HCT116 (cell line): Measurements from ENCODE around the gene MAD2L1. TPM values are rescaled to one million over a fixed set of nuclear protein-coding genes. Genes with fewer than 3 reads are reported as not detected.

Source experiments
- ATAC-seq: fragments of 200-7000 bp; cut with Tn5 transposase; 2 replicates; pipeline ENCODE4 v1.9.1; 2020; ENCODE audit warnings: mild to moderate bottlenecking, moderate library complexity
- BruUV-seq: library from RNA; stranded (reverse); fragments of 400-500 nt; replicated peaks from 2 replicates; lab custom pipeline; 2021; lab: Mats Ljungman, UMichigan
- CTCF ChIA-PET: fragments of 300-600 bp; sonication (Branson Sonifier 250); formaldehyde crosslinking; loops from one replicate; lab custom pipeline; 2021; ENCODE audit warnings: antibody characterized with exemption; lab: Charles Lee
- POLR2A ChIA-PET: fragments of 300-600, 350-600 bp; sonication (Branson Sonifier 250); formaldehyde crosslinking; loops from one replicate; lab custom pipeline; 2021; ENCODE audit warnings: antibody characterized with exemption; lab: Charles Lee
- RAD21 ChIA-PET, 2 experiments: fragments of 300-600 bp; sonication (Branson Sonifier 250); formaldehyde crosslinking; loops; one replicate each; lab custom pipeline; 2023; ENCODE audit warnings: low total read pairs in 2 of 2; ENCODE audit not compliant: uncharacterized antibody in 2 of 2, unreplicated experiment in 2 of 2, low non-redundant PET in 1 of 2; lab: Charles Lee
- DNase-seq: peaks from one replicate; pipeline ENCODE4 v3.0.0-alpha.2; 2010; ENCODE audit warnings: low read depth, low spot score
- H2AFZ ChIP-seq: fragments of 200-600 bp; shearing (Covaris generic), sonication (generic); 2 replicates; pipeline ENCODE4 v1.6.1; 2017; ENCODE audit warnings: low read depth, mixed run types, mixed read lengths, antibody characterized with exemption, low read length; ENCODE audit not compliant: poor library complexity, severe bottlenecking
- H3K27ac ChIP-seq: 2 replicates; pipeline ENCODE4 v1.5.1; 2012; ENCODE audit warnings: low read depth, low read length
- H3K27me3 ChIP-seq: fragments of 200-600 bp; sonication (generic); 2 replicates; pipeline ENCODE4 v1.6.1; 2016; ENCODE audit warnings: mixed run types, low read length, mixed read lengths; ENCODE audit not compliant: insufficient read depth
- H3K36me3 ChIP-seq, 2 experiments: fragments of 200-500 bp in 1 of 2; fragments of 200-600 bp in 1 of 2; sonication (Bioruptor generic) in 1 of 2; sonication (generic) in 1 of 2; 2 replicates each; pipeline versions ENCODE4 v1.5.1 to v1.6.1; 2014 to 2016; ENCODE audit warnings: low read length in 2 of 2, inconsistent platforms in 1 of 2, mixed read lengths in 1 of 2, mixed run types in 1 of 2; ENCODE audit not compliant: insufficient read depth in 2 of 2, control insufficient read depth in 1 of 2
- H3K4me1 ChIP-seq, 2 experiments: fragments of 200-600 bp in 1 of 2; sonication (generic) in 1 of 2; 2 replicates each; pipeline versions ENCODE4 v1.5.1 to v1.6.1; 2012 to 2017; ENCODE audit warnings: low read length in 2 of 2, inconsistent platforms in 1 of 2, mild to moderate bottlenecking in 1 of 2, mixed read lengths in 1 of 2, mixed run types in 1 of 2, moderate library complexity in 1 of 2; ENCODE audit not compliant: insufficient read depth in 2 of 2, control insufficient read depth in 1 of 2
- H3K4me2 ChIP-seq: fragments of 200-600 bp; sonication (generic); 2 replicates; pipeline ENCODE4 v1.6.1; 2017; ENCODE audit warnings: mixed run types, low read length, mixed read lengths
- H3K4me3 ChIP-seq, 2 experiments: fragments of 200-600 bp in 1 of 2; sonication (generic) in 1 of 2; replicated peaks in 1 of 2; 2 replicates each; pipeline ENCODE4 v1.5.1; 2011 to 2016; ENCODE audit warnings: low read length in 2 of 2, control low read depth in 1 of 2, low read depth in 1 of 2, mild to moderate bottlenecking in 1 of 2, mixed read lengths in 1 of 2, mixed run types in 1 of 2
- H3K79me2 ChIP-seq: fragments of 200-600 bp; sonication (generic); 2 replicates; pipeline ENCODE4 v1.6.1; 2017; ENCODE audit warnings: mild to moderate bottlenecking, mixed run types, low read length, moderate library complexity, mixed read lengths; ENCODE audit not compliant: insufficient read depth
- H3K9ac ChIP-seq: fragments of 200-600 bp; sonication (generic); 2 replicates; pipeline ENCODE4 v1.6.1; 2016; ENCODE audit warnings: low read length, mixed read lengths
- H3K9me2 ChIP-seq: fragments of 200-600 bp; sonication (generic), shearing (Covaris generic); 2 replicates; pipeline ENCODE4 v1.6.1; 2017; ENCODE audit warnings: mixed run types, mild to moderate bottlenecking, moderate library complexity; ENCODE audit not compliant: insufficient read depth
- H3K9me3 ChIP-seq, 2 experiments: fragments of 200-500 bp in 1 of 2; fragments of 200-600 bp in 1 of 2; sonication (Bioruptor generic) in 1 of 2; sonication (generic) in 1 of 2; 2 replicates each; pipeline ENCODE4 v1.6.1; 2014 to 2017; ENCODE audit warnings: low read length in 2 of 2, mixed read lengths in 2 of 2, inconsistent platforms in 1 of 2, low read depth in 1 of 2, mild to moderate bottlenecking in 1 of 2, mixed run types in 1 of 2, moderate library complexity in 1 of 2; ENCODE audit not compliant: control insufficient read depth in 1 of 2, insufficient read depth in 1 of 2
- H4K20me1 ChIP-seq: fragments of 200-600 bp; sonication (generic), shearing (Covaris generic); 2 replicates; pipeline ENCODE4 v1.6.1; 2017; ENCODE audit warnings: mixed run types, mild to moderate bottlenecking, moderate library complexity; ENCODE audit not compliant: insufficient read depth
- CBX3 ChIP-seq: IDR thresholded peaks from 2 replicates; pipeline ENCODE4 v1.6.1; 2012; ENCODE audit warnings: low read depth
- CEBPB ChIP-seq: IDR thresholded peaks from 2 replicates; pipeline ENCODE4 v1.6.1; 2012; ENCODE audit warnings: low read depth
- EGR1 ChIP-seq: IDR thresholded peaks from 2 replicates; pipeline ENCODE4 v1.6.1; 2012; ENCODE audit warnings: low read depth
- ELF1 ChIP-seq: IDR thresholded peaks from 2 replicates; pipeline ENCODE4 v1.6.1; 2012; ENCODE audit warnings: low read depth, borderline replicate concordance
- EZH2 ChIP-seq: fragments of 200-600 bp; sonication (generic); IDR thresholded peaks from 2 replicates; pipeline ENCODE4 v1.6.1; 2017; ENCODE audit warnings: antibody characterized with exemption, mixed run types
- JUND ChIP-seq: IDR thresholded peaks from 2 replicates; pipeline ENCODE4 v1.6.1; 2012
- POLR2A ChIP-seq: IDR thresholded peaks from 2 replicates; pipeline ENCODE4 v1.7.0; 2011; ENCODE audit warnings: borderline replicate concordance; ENCODE audit not compliant: insufficient read depth, insufficient read length; ENCODE audit errors: extremely low read depth
- SP1 ChIP-seq: IDR thresholded peaks from 2 replicates; pipeline ENCODE4 v1.6.1; 2012; ENCODE audit warnings: low read depth
- SRF ChIP-seq: IDR thresholded peaks from 2 replicates; pipeline ENCODE4 v1.6.1; 2012; ENCODE audit warnings: low read depth
- TCF7L2 ChIP-seq: IDR thresholded peaks from 2 replicates; pipeline ENCODE4 v1.7.0; 2011; ENCODE audit warnings: borderline replicate concordance, inconsistent platforms; ENCODE audit not compliant: insufficient read depth, insufficient read length; ENCODE audit errors: extremely low read depth
- YY1 ChIP-seq: IDR thresholded peaks from 2 replicates; pipeline ENCODE4 v1.6.1; 2011; ENCODE audit warnings: low read length, low read depth, moderate library complexity, mild to moderate bottlenecking; ENCODE audit not compliant: insufficient replicate concordance; ENCODE audit errors: extremely low read depth
- intact Hi-C: fragments of 100-400 bp; cut with micrococcal nuclease; formaldehyde crosslinking; loops from 2 replicates; pipeline ENCODE4 v1.10.0; 2022
- total RNA-seq: library from RNA; stranded (reverse); gene quantifications from one replicate; pipeline ENCODE4 v1.2.1, GENCODE V29; 2021; ENCODE audit not compliant: unreplicated experiment
- TF ChIP-seq, protein P1 (sequence below): IDR thresholded peaks from 2 replicates; pipeline ENCODE4 v1.6.1; 2012
- TF ChIP-seq, protein P2 (sequence below), 3 experiments: fragments of 200-600 bp in 1 of 3; sonication (generic) in 1 of 3; IDR thresholded peaks in 2 of 3; conservative IDR thresholded peaks in 1 of 3; 2 replicates each; pipeline ENCODE4 v1.5.1; 2012 to 2017; ENCODE audit warnings: low read depth in 2 of 3, low read length in 2 of 3, antibody characterized with exemption in 1 of 3, borderline replicate concordance in 1 of 3, control low read depth in 1 of 3, mild to moderate bottlenecking in 1 of 3, mixed read lengths in 1 of 3, mixed run types in 1 of 3, moderate library complexity in 1 of 3; ENCODE audit not compliant: insufficient read depth in 1 of 3
- TF ChIP-seq, protein P3 (sequence below): IDR thresholded peaks from 2 replicates; pipeline ENCODE4 v1.6.1; 2012

Gene MAD2L1
- total RNA-seq, 1 experiment from 2014 or later: 92.9 TPM

DNA sequence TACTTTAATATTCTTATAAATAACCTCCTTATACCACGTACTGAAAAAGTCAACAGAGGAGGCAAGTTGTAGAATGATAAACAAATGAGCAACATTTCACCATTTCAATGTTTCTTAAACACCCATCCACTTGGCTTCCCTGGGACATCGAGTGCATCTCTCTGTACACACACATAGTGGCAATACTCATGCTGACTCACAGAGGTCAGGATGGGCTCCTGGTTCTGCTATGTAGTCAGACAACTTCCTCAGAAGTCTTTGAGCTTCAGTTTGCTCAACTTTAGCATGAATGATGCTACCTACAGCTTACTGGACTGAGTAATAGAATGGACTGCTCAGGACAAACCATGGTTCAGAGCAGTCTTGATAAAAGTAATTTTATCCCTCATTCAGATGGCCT is 56.9 kb downstream of the MAD2L1 start:
- H4K20me1 ChIP-seq: no peaks in the 10 kb centered on the region
- intact Hi-C loops: no loop called here
- no peak overlapping the region for H3K4me3 ChIP-seq
- ChIA-PET POLR2A (no interaction called here), CTCF (no interaction called here)
- ATAC-seq (no peak), DNase-seq (no peak)
- H3K4me2 ChIP-seq: no peak overlapping the region
- H3K27ac ChIP-seq: no peak overlapping the region
- no peak overlapping the region for H2AFZ ChIP-seq
- H3K9me3 ChIP-seq: no peaks in the 10 kb centered on the region
- H3K27me3 ChIP-seq: no peaks in the 10 kb centered on the region
- no TSS peak for BruUV-seq
- H3K4me1 ChIP-seq: no peaks in the 10 kb centered on the region
- TF ChIP-seq TCF7L2 (no peak), POLR2A (no peak)
- TF ChIP-seq, all 23 proteins: peak for 0
- RAD21 ChIA-PET: no interaction called here
- H3K9ac ChIP-seq: no peak overlapping the region
- H3K9me2 ChIP-seq: no peaks in the 10 kb centered on the region
- H3K36me3 ChIP-seq: no peaks in the 10 kb centered on the region
- H3K79me2 ChIP-seq: no peaks in the 10 kb centered on the region

DNA sequence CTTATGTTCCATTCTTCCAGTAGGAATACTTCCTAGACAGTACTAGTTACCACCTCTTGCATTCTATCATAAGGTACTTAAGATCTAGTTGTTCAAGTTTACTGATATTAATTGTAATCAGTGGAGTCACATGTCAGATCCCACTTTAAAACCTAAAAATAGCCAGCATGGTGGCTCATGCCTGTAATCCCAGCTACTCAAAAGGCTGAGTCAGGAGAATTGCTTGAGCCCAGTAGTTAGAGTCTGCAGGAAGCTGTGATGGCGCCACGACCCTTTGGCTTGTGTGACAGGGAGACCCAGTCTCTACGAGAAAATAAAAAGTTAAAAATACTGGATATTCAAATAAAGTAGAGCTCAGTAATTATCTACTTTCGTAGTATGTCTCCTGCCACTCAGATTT is 57.7 kb downstream of the MAD2L1 start:
- RAD21 ChIA-PET: no interaction called here
- H3K27ac ChIP-seq: no peak overlapping the region
- no peak overlapping the region for H3K9ac ChIP-seq
- no peaks in the 10 kb centered on the region for H4K20me1 ChIP-seq
- no peaks in the 10 kb centered on the region for H3K9me2 ChIP-seq
- TF ChIP-seq YY1 (no peak), JUND (no peak), SRF (no peak), SP1 (no peak), ELF1 (no peak), EZH2 (no peak), CBX3 (no peak), EGR1 (no peak), CEBPB (no peak)
- TF ChIP-seq, protein P1, sequence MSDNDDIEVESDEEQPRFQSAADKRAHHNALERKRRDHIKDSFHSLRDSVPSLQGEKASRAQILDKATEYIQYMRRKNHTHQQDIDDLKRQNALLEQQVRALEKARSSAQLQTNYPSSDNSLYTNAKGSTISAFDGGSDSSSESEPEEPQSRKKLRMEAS: no peak
- TF ChIP-seq, protein P2, sequence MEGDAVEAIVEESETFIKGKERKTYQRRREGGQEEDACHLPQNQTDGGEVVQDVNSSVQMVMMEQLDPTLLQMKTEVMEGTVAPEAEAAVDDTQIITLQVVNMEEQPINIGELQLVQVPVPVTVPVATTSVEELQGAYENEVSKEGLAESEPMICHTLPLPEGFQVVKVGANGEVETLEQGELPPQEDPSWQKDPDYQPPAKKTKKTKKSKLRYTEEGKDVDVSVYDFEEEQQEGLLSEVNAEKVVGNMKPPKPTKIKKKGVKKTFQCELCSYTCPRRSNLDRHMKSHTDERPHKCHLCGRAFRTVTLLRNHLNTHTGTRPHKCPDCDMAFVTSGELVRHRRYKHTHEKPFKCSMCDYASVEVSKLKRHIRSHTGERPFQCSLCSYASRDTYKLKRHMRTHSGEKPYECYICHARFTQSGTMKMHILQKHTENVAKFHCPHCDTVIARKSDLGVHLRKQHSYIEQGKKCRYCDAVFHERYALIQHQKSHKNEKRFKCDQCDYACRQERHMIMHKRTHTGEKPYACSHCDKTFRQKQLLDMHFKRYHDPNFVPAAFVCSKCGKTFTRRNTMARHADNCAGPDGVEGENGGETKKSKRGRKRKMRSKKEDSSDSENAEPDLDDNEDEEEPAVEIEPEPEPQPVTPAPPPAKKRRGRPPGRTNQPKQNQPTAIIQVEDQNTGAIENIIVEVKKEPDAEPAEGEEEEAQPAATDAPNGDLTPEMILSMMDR (IDR thresholded peaks at IDR 0.05 in 2 of 3, conservative IDR thresholded peaks at IDR 0.05 in 1 of 3; ENCODE audit: borderline replicate concordance in 1 of 3, insufficient read depth in 1 of 3, low read depth in 2 of 3, low read length in 2 of 3): no peak
- TF ChIP-seq, protein P3, sequence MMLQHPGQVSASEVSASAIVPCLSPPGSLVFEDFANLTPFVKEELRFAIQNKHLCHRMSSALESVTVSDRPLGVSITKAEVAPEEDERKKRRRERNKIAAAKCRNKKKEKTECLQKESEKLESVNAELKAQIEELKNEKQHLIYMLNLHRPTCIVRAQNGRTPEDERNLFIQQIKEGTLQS: no peak
- no peaks in the 10 kb centered on the region for H3K9me3 ChIP-seq
- H3K36me3 ChIP-seq: no peaks in the 10 kb centered on the region
- intact Hi-C loops: no loop called here
- no peak overlapping the region for H3K4me2 ChIP-seq
- DNase-seq: no peak
- POLR2A ChIA-PET: no interaction called here
- BruUV-seq: no TSS peak
- H3K4me1 ChIP-seq: no peaks in the 10 kb centered on the region
- no peak overlapping the region for H3K4me3 ChIP-seq
- no peaks in the 10 kb centered on the region for H3K27me3 ChIP-seq
- no peak for ATAC-seq
- H3K79me2 ChIP-seq: no peaks in the 10 kb centered on the region
- CTCF ChIA-PET: no interaction called here
- H2AFZ ChIP-seq: no peak overlapping the region
